ENCODE measurements around the gene LHFPL3. TPM values are rescaled to one million over a fixed set of nuclear protein-coding genes. Genes with fewer than 3 reads are reported as not detected.

The LHFPL3 gene
- total RNA-seq, 2 donors from 2014 or later, result not detected

DNA sequence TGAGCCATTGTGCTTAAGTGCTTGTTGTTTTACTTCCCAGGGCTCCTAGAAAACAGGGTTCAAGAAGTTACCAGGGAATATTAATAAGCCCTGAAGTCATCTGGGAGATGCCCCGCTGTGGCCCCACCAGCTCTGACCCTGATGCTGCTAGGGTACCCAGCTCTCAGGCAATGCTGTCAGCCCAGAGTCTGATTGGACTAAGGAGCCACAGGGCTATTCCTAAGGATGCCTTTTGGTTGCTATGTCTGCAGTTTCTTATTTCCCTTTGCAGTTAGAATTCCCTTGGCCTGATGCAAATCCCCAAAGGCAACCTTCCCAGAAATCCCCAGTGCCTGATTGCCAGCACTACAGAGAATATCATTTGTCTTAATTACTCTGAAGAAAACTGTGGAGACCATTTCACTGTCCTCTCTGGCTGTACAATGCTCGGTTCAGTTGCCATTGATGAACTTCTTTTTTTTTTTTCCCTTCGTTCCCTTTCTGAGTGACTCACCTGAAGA, 448.9 kb downstream of the LHFPL3 start:
- no peak for DNase-seq (ENCODE audit: low spot score)
- TF ChIP-seq, protein P1, sequence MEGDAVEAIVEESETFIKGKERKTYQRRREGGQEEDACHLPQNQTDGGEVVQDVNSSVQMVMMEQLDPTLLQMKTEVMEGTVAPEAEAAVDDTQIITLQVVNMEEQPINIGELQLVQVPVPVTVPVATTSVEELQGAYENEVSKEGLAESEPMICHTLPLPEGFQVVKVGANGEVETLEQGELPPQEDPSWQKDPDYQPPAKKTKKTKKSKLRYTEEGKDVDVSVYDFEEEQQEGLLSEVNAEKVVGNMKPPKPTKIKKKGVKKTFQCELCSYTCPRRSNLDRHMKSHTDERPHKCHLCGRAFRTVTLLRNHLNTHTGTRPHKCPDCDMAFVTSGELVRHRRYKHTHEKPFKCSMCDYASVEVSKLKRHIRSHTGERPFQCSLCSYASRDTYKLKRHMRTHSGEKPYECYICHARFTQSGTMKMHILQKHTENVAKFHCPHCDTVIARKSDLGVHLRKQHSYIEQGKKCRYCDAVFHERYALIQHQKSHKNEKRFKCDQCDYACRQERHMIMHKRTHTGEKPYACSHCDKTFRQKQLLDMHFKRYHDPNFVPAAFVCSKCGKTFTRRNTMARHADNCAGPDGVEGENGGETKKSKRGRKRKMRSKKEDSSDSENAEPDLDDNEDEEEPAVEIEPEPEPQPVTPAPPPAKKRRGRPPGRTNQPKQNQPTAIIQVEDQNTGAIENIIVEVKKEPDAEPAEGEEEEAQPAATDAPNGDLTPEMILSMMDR (IDR thresholded peaks at IDR 0.05), result no peak
- Histone ChIP-seq H3K9me3 (no peaks in the 10 kb centered on the region), H3K36me3 (no peaks in the 10 kb centered on the region), H3K27me3 (no peaks in the 10 kb centered on the region), H3K27ac (no peak overlapping the region), H3K4me3 (no peak overlapping the region), H3K4me1 (no peaks in the 10 kb centered on the region)

DNA sequence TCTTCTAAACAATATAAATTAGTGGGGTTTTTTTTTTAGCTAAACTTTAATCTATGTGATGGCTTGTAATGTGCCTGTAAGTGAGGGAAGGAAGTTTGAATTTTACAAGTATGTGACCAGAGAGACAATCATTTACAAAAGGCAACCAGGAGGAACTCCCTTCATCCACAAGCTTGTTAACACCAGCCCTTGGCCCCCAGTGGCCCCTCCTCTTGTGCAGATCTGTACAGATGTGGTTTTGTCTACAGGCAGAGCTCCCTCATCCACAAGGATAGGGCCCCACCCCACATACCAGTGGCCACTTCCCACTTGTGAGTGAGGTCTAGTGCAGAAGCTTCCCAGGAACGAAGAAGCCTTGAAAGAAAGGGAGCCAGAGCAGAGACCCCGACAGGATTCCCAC, 451.5 kb downstream of the LHFPL3 start:
- H3K9me3 ChIP-seq, result no peaks in the 10 kb centered on the region
- H3K4me3 ChIP-seq, result no peak overlapping the region
- TF ChIP-seq, protein P1 (IDR thresholded peaks at IDR 0.05), result no peak
- no peak for DNase-seq (ENCODE audit: low spot score)
- H3K27ac ChIP-seq, result no peak overlapping the region
- H3K4me1 ChIP-seq, result no peaks in the 10 kb centered on the region
- H3K36me3 ChIP-seq, result no peaks in the 10 kb centered on the region
- H3K27me3 ChIP-seq, result no peaks in the 10 kb centered on the region

DNA sequence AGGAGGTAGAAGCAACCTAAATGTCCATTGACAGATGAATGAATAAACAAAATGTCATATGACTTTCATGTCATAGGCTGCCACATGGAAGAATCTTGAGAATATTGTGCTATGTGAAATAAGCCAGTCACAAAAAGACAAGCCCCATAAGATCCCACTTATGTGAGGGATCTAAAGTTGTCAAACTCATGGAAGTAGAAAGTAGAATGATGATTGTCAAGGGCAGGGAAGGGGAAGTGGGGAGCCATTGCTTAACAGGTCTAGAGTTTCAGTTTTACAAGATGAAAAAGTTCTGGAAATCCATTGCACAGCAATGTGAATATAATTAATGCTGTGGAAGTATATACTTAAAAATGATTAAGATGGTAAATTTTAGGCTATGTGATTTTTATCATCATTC, 456.3 kb downstream of the LHFPL3 start:
- Histone ChIP-seq H3K4me1 (no peaks in the 10 kb centered on the region), H3K9me3 (no peaks in the 10 kb centered on the region), H3K4me3 (no peak overlapping the region), H3K36me3 (no peaks in the 10 kb centered on the region), H3K27me3 (no peaks in the 10 kb centered on the region), H3K27ac (no peak overlapping the region)
- DNase-seq (ENCODE audit: low spot score), result no peak
- TF ChIP-seq, protein P1 (IDR thresholded peaks at IDR 0.05), result no peak

DNA sequence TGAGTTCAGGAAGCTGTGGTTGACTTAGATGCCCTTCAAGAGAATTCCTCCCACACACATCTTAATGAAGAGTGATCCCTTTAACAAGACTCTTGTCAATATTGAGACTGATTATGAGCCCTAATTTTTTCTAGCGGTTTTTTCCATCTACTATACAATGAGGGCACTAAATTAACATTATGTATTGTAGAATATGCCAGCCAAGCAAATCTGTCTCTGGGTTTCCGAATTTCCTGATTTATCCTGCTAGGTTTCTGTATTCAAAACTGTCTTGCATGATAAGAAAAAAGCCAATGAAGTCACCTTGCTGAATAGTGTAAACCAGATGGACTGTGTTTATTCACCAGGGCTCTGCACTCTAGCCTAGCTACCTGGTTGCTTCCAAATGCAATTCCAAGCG, 461.4 kb downstream of the LHFPL3 start:
- DNase-seq (ENCODE audit: low spot score), result no peak
- H3K4me1 ChIP-seq, result no peaks in the 10 kb centered on the region
- no peaks in the 10 kb centered on the region for H3K36me3 ChIP-seq
- TF ChIP-seq, protein P1 (IDR thresholded peaks at IDR 0.05), result no peak
- no peaks in the 10 kb centered on the region for H3K9me3 ChIP-seq
- H3K27me3 ChIP-seq, result no peaks in the 10 kb centered on the region
- no peak overlapping the region for H3K4me3 ChIP-seq
- H3K27ac ChIP-seq, result no peak overlapping the region

DNA sequence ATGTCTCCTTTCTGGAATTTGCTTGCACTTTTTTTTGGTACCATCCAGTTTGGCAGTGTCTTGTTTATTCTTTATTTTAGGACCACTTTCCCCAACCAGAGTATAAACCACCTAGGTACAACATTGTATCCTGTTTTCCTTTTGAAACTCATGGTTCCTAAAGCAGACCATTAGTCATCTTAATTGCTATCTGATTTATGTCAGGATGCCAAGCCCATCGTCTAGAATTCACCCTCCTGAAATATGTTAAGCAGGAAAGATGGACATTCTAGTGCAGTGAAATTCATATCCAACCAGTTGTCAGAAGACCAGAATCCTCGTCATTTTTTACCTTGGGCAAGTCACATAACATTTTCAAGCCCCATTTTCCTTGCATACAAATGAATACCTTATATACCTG, 462.0 kb downstream of the LHFPL3 start:
- Histone ChIP-seq H3K4me1 (no peaks in the 10 kb centered on the region), H3K27ac (no peak overlapping the region)
- TF ChIP-seq, protein P1 (IDR thresholded peaks at IDR 0.05), result no peak

DNA sequence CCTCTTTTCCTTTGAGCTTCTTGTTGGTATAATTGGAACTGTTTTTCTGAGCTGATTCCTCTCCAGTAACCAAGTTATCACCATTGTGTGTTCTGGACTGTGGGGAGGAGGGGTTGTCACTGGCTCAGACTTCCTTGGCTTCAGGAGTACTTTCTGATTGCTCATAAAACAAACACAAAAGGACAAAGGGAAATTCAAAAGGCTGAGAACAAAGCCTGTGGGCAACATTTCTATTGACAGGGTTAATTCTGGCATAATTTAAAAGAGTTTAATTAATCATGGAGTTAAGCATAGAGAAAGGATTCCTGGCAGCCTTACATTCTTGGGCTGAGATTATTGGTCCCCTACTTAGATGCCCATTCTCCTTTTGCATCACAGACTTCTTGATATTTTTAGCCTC, 462.7 kb downstream of the LHFPL3 start:
- no peaks in the 10 kb centered on the region for H3K27me3 ChIP-seq
- TF ChIP-seq, protein P1 (IDR thresholded peaks at IDR 0.05), result no peak
- DNase-seq (ENCODE audit: low spot score), result no peak
- no peak overlapping the region for H3K27ac ChIP-seq
- H3K4me3 ChIP-seq, result no peak overlapping the region
- H3K36me3 ChIP-seq, result no peaks in the 10 kb centered on the region
- H3K9me3 ChIP-seq, result no peaks in the 10 kb centered on the region
- H3K4me1 ChIP-seq, result no peaks in the 10 kb centered on the region

More for the DNA sequence above, 462.0 kb downstream of the LHFPL3 start:
- Histone ChIP-seq H3K27me3 (no peaks in the 10 kb centered on the region), H3K9me3 (no peaks in the 10 kb centered on the region), H3K4me3 (no peak overlapping the region), H3K36me3 (no peaks in the 10 kb centered on the region)
- no peak for DNase-seq (ENCODE audit: low spot score)
